ENCODE results near the gene CUL5.

DNA sequence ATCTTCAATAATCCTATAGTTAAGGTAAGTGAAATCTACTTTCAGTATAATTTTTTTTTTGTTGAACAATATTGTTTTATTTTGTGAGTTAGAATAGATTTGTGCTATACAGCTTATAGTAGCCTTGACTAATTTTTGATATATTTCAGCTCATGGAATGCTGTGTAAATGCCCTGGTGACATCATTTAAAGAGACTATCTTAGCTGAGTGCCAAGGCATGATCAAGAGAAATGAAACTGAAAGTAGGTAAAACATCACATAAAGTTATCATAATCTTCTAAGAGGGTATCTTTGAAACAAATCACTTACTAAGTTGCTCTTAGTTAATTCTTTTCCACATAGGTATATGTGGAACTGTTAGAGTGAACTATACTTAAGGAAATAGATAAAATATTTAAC is 61.2 kb downstream of the CUL5 start:
- no peak for TF ChIP-seq CTCF (conservative IDR thresholded peaks at IDR 0.05)
- no peak for TF ChIP-seq ZFX (IDR thresholded peaks at IDR 0.05)
